Panc1 (cell line): ENCODE data around the gene VAMP2. TPM values are rescaled to one million over a fixed set of nuclear protein-coding genes. Genes with fewer than 3 reads are reported as not detected.

Source experiments
- ATAC-seq: fragments of 200-7000 bp; cut with Tn5 transposase; 2 replicates; pipeline ENCODE4 v1.9.1; 2020; ENCODE audit warnings: mild to moderate bottlenecking, moderate library complexity
- BruUV-seq: library from RNA; stranded (reverse); fragments of 400-500 nt; replicated peaks from 2 replicates; lab custom pipeline; 2021; lab: Mats Ljungman, UMichigan
- CTCF ChIA-PET: fragments of 300-600 bp; sonication (Branson Sonifier 250); formaldehyde crosslinking; loops from one replicate; lab custom pipeline; 2022; ENCODE audit warnings: antibody characterized with exemption; lab: Charles Lee
- POLR2A ChIA-PET: fragments of 300-600 bp; sonication (Branson Sonifier 250); formaldehyde crosslinking; loops from one replicate; lab custom pipeline; 2022; ENCODE audit warnings: antibody characterized with exemption; lab: Charles Lee
- DNase-seq: peaks from one replicate; pipeline ENCODE4 v3.0.0-alpha.2; 2010; ENCODE audit warnings: low read depth, low spot score
- H3K27ac ChIP-seq: 2 replicates; pipeline ENCODE4 v1.5.1; 2011; ENCODE audit warnings: mild to moderate bottlenecking, low read length, inconsistent platforms
- H3K27me3 ChIP-seq: fragments of 200-500 bp; sonication (Bioruptor generic); 2 replicates; pipeline ENCODE4 v1.6.0; 2014; ENCODE audit warnings: low read length, inconsistent platforms; ENCODE audit not compliant: control insufficient read depth, insufficient read depth
- H3K36me3 ChIP-seq: fragments of 200-500 bp; sonication (Bioruptor generic); 2 replicates; pipeline ENCODE4 v1.5.1; 2014; ENCODE audit warnings: inconsistent platforms, mild to moderate bottlenecking, low read length, moderate library complexity; ENCODE audit not compliant: control insufficient read depth, insufficient read depth
- H3K4me1 ChIP-seq: 2 replicates; pipeline ENCODE4 v1.5.1; 2011; ENCODE audit warnings: inconsistent platforms, mild to moderate bottlenecking, low read length, moderate library complexity; ENCODE audit not compliant: control insufficient read depth, insufficient read depth
- H3K4me3 ChIP-seq, 2 experiments: 2 replicates each; pipeline ENCODE4 v1.5.1; 2011 to 2012; ENCODE audit warnings: low read depth in 2 of 2, low read length in 2 of 2, mild to moderate bottlenecking in 2 of 2, inconsistent platforms in 1 of 2, moderate library complexity in 1 of 2
- H3K9me3 ChIP-seq: fragments of 200-500 bp; sonication (Bioruptor generic); 2 replicates; pipeline ENCODE4 v1.5.1; 2014; ENCODE audit warnings: low read depth, mild to moderate bottlenecking, inconsistent platforms, low read length, moderate library complexity; ENCODE audit not compliant: control insufficient read depth, insufficient read depth
- POLR2AphosphoS5 ChIP-seq: IDR thresholded peaks from 2 replicates; pipeline ENCODE4 v1.6.1; 2012; ENCODE audit warnings: mild to moderate bottlenecking, low read depth, low read length, moderate library complexity
- SIN3A ChIP-seq: IDR thresholded peaks from 2 replicates; pipeline ENCODE4 v1.6.1; 2012; ENCODE audit warnings: low read depth, mild to moderate bottlenecking, low read length, moderate library complexity, borderline replicate concordance; ENCODE audit not compliant: insufficient read depth
- TCF7L2 ChIP-seq: IDR thresholded peaks from 2 replicates; pipeline ENCODE4 v1.6.1; 2011; ENCODE audit warnings: mild to moderate bottlenecking, low read depth, low read length, inconsistent platforms
- in situ Hi-C: cut with HindIII; loops from 2 replicates; pipeline ENCODE4 v1.10.0; 2016; ENCODE audit warnings: low sequenced_read_pairs, low pct_unique_long_range_greater_than_20kb
- intact Hi-C: fragments of 100-400 bp; cut with micrococcal nuclease; formaldehyde crosslinking; loops from one replicate; pipeline ENCODE4 v1.10.0; 2022; ENCODE audit not compliant: unreplicated experiment
- total RNA-seq: library from RNA; stranded (reverse); gene quantifications from one replicate; pipeline ENCODE4 v1.2.1, GENCODE V29; 2021; ENCODE audit not compliant: unreplicated experiment
- TF ChIP-seq, protein P1 (sequence below): fragments of 450-650 bp; IDR thresholded peaks from 2 replicates; pipeline ENCODE4 v1.5.1; 2017; ENCODE audit warnings: mild to moderate bottlenecking
- TF ChIP-seq, protein P2 (sequence below), 2 experiments: IDR thresholded peaks; 2 replicates each; pipeline ENCODE4 v1.6.1; 2011 to 2012; ENCODE audit warnings: low read depth in 2 of 2, control low read depth in 1 of 2, low read length in 1 of 2, mild to moderate bottlenecking in 1 of 2, moderate library complexity in 1 of 2; ENCODE audit not compliant: insufficient read depth in 1 of 2

The VAMP2 gene
- total RNA-seq, 1 experiment from 2014 or later = 28.6 TPM

DNA sequence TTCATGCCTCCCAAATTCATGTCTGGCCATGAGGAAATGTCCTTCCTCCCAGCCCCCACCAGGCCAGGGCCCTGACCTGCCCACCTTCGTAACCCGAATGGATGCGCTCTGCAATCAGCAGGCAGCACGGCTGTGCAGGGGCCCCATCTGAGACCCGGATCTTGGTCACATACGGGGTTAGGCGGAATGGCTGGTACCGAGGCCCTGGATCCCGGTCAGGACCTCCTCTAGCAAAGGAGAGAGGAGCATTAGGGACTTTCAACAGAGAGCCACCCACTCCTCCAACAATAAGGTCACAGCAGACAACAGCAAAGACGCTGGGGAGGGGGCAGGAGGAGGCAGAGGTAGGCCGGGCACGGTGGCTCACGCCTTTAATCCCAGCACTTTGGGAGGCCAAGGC is 14.2 kb downstream of the VAMP2 start:
- H3K27ac ChIP-seq = no peak overlapping the region
- peaks cover 17% of the 10 kb centered on the region for H3K4me1 ChIP-seq
- TF ChIP-seq, protein P1, sequence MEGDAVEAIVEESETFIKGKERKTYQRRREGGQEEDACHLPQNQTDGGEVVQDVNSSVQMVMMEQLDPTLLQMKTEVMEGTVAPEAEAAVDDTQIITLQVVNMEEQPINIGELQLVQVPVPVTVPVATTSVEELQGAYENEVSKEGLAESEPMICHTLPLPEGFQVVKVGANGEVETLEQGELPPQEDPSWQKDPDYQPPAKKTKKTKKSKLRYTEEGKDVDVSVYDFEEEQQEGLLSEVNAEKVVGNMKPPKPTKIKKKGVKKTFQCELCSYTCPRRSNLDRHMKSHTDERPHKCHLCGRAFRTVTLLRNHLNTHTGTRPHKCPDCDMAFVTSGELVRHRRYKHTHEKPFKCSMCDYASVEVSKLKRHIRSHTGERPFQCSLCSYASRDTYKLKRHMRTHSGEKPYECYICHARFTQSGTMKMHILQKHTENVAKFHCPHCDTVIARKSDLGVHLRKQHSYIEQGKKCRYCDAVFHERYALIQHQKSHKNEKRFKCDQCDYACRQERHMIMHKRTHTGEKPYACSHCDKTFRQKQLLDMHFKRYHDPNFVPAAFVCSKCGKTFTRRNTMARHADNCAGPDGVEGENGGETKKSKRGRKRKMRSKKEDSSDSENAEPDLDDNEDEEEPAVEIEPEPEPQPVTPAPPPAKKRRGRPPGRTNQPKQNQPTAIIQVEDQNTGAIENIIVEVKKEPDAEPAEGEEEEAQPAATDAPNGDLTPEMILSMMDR = no peak
- TF ChIP-seq SIN3A = no peak
- TF ChIP-seq POLR2AphosphoS5 = no peak
- TF ChIP-seq TCF7L2 = no peak
- TF ChIP-seq, protein P2, sequence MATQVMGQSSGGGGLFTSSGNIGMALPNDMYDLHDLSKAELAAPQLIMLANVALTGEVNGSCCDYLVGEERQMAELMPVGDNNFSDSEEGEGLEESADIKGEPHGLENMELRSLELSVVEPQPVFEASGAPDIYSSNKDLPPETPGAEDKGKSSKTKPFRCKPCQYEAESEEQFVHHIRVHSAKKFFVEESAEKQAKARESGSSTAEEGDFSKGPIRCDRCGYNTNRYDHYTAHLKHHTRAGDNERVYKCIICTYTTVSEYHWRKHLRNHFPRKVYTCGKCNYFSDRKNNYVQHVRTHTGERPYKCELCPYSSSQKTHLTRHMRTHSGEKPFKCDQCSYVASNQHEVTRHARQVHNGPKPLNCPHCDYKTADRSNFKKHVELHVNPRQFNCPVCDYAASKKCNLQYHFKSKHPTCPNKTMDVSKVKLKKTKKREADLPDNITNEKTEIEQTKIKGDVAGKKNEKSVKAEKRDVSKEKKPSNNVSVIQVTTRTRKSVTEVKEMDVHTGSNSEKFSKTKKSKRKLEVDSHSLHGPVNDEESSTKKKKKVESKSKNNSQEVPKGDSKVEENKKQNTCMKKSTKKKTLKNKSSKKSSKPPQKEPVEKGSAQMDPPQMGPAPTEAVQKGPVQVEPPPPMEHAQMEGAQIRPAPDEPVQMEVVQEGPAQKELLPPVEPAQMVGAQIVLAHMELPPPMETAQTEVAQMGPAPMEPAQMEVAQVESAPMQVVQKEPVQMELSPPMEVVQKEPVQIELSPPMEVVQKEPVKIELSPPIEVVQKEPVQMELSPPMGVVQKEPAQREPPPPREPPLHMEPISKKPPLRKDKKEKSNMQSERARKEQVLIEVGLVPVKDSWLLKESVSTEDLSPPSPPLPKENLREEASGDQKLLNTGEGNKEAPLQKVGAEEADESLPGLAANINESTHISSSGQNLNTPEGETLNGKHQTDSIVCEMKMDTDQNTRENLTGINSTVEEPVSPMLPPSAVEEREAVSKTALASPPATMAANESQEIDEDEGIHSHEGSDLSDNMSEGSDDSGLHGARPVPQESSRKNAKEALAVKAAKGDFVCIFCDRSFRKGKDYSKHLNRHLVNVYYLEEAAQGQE (IDR thresholded peaks at IDR 0.05; ENCODE audit: insufficient read depth in 1 of 2, low read depth in 2 of 2, low read length in 1 of 2) = no peak
- H3K9me3 ChIP-seq = no peaks in the 10 kb centered on the region
- intact Hi-C loops (no loop called here), in situ Hi-C loops (no loop called here)
- H3K4me3 ChIP-seq = no peak overlapping the region
- H3K36me3 ChIP-seq = no peaks in the 10 kb centered on the region; the same call in 1 of the 2 replicates
- ChIA-PET POLR2A (no interaction called here), CTCF (no interaction called here)
- BruUV-seq = no TSS peak
- DNase-seq (no peak), ATAC-seq (no peak)
- H3K27me3 ChIP-seq = no peaks in the 10 kb centered on the region

DNA sequence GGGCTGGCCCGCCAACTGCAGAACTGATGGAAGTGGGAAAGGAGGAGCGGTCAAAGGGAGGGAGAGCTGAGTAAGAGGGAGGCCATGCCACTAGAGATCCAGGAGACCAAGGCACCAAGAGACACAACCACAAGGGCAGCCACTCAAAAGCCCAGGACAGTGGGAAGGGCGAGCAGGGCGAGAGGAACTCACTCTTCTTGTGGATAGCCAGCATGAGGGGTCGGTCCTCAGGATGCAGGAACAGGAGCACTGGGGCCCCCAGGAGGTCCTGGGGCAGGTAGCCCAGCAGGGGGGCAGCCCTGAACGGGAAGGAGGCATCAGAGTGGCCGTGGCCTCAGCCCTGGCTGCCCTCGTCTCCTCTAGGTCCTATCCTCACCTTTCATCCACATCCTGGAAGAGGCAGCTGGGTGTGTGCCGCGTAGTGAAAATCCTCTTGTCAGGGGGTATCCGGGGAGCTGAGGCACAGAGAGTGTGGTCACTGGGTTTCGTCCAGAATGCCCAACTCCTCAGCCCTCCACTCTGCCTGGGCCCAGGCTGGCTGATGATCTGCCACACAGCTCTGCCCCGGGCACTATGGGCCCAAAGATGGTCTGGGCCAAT is 14.8 kb downstream of the VAMP2 start:
- H3K27ac ChIP-seq = no peak overlapping the region
- BruUV-seq = no TSS peak
- H3K4me1 ChIP-seq = peaks cover 10% of the 10 kb centered on the region
- no peaks in the 10 kb centered on the region for H3K27me3 ChIP-seq
- no peaks in the 10 kb centered on the region; the same call in 1 of the 2 replicates for H3K36me3 ChIP-seq
- CTCF ChIA-PET = no interaction called here
- no peaks in the 10 kb centered on the region for H3K9me3 ChIP-seq
- ATAC-seq (no peak), DNase-seq (no peak)
- TF ChIP-seq, protein P1 = no peak
- TF ChIP-seq TCF7L2 = no peak
- TF ChIP-seq POLR2AphosphoS5 = no peak
- no peak for TF ChIP-seq SIN3A
- TF ChIP-seq, protein P2 (IDR thresholded peaks at IDR 0.05; ENCODE audit: insufficient read depth in 1 of 2, low read depth in 2 of 2, low read length in 1 of 2) = no peak
- in situ Hi-C loops (no loop called here), intact Hi-C loops (no loop called here)
- H3K4me3 ChIP-seq = no peak overlapping the region
- POLR2A ChIA-PET = no interaction called here
